T-helper 2 cell treated with Interferon-gamma antibody and Interleukin-4, amounts not matched to agents 100 ng/mL and 5 ng/mL, for 36 hours (primary cell): Measurements from ENCODE around the gene CDKN2C. TPM values are rescaled to one million over a fixed set of nuclear protein-coding genes. Genes with fewer than 3 reads are reported as not detected.

Experiments used
- intact Hi-C: fragments of 100-400 bp; cut with micrococcal nuclease; formaldehyde crosslinking; loops from one replicate; pipeline ENCODE4 v1.15.1; 2023
- total RNA-seq: library from RNA; stranded (reverse); gene quantifications from 2 replicates; pipeline ENCODE4 v1.2.3, GENCODE V29; 2022

Gene CDKN2C
- total RNA-seq, 1 donor from 2014 or later, result 43.5 TPM

GRCh38 chr1:50959913-50960844, 9.9 kb upstream of the CDKN2C start, which contains the start of gene FAF1:
TSS of gene FAF1 (minus strand) at chr1:50960267. CDS start at chr1:50959811, 456 bp downstream.
- intact Hi-C loops, result loop anchor here (1.0 to 10.0 kb wide), 8 partner anchors 8 to 1767 kb away; partner anchors contain the start of genes BTF3L4, NRDC, RNF11 and ZYG11B

GRCh38 chr1:50964863-50965262, 5.2 kb upstream of the CDKN2C start:
- intact Hi-C loops, result loop anchor here (5.0 to 10.0 kb wide), 5 partner anchors 190 to 1762 kb away; partner anchors contain the start of genes EPS15, NRDC, RNF11 and ZYG11B

- intact Hi-C loops, result loop anchor here (5.0 to 10.0 kb wide), 3 partner anchors 192 to 550 kb away; partner anchors contain the start of genes EPS15 and RNF11
Measured at GRCh38 chr1:50966991-50967390, 3.1 kb upstream of the CDKN2C start.

GRCh38 chr1:50967416-50968157, 2.5 kb upstream of the CDKN2C start:
- intact Hi-C loops, result loop anchor here (1.0 to 10.0 kb wide), 5 partner anchors 7 to 550 kb away; partner anchors contain the start of genes EPS15, FAF1 and RNF11

GRCh38 chr1:50968158-50968820, 1.8 kb upstream of the CDKN2C start:
- intact Hi-C loops, result loop anchor here (1.0 to 10.0 kb wide), 5 partner anchors 8 to 549 kb away; partner anchors contain the start of genes EPS15, FAF1 and RNF11

- intact Hi-C loops, result loop anchor here (1.0 to 10.0 kb wide), 5 partner anchors 8 to 548 kb away; partner anchors contain the start of genes EPS15, FAF1 and RNF11
Measured at GRCh38 chr1:50968821-50969610, 1.0 kb upstream of the CDKN2C start.

- intact Hi-C loops, result no loop called here
Measured at GRCh38 chr1:50970509-50970887, 453 bp downstream of the CDKN2C start.

GRCh38 chr1:50970931-50971582, 1.0 kb downstream of the CDKN2C start:
- intact Hi-C loops, result no loop called here

- intact Hi-C loops, result no loop called here
Measured at GRCh38 chr1:50971748-50972305, 1.8 kb downstream of the CDKN2C start.

- intact Hi-C loops, result no loop called here
Measured at GRCh38 chr1:50972766-50973165, 2.7 kb downstream of the CDKN2C start.

GRCh38 chr1:50973255-50973654, 3.2 kb downstream of the CDKN2C start:
- intact Hi-C loops, result no loop called here

- intact Hi-C loops, result no loop called here
Measured at GRCh38 chr1:50973875-50974617, 4.0 kb downstream of the CDKN2C start.

GRCh38 chr1:50974618-50974935, 4.5 kb downstream of the CDKN2C start:
- intact Hi-C loops, result no loop called here

- intact Hi-C loops, result loop anchor here (5.0 kb wide), 2 partner anchors 212 to 322 kb away; no protein-coding TSS in a partner anchor
Measured at GRCh38 chr1:50975436-50975835, 5.4 kb downstream of the CDKN2C start.

- intact Hi-C loops, result loop anchor here (5.0 kb wide), 2 partner anchors 211 to 321 kb away; no protein-coding TSS in a partner anchor
Measured at GRCh38 chr1:50976111-50976889, 6.3 kb downstream of the CDKN2C start.

- intact Hi-C loops, result loop anchor here (1.0 to 5.0 kb wide), 4 partner anchors 9 to 320 kb away; partner anchors contain the start of gene FAF1
Measured at GRCh38 chr1:50976890-50977574, 7.0 kb downstream of the CDKN2C start.

- intact Hi-C loops, result loop anchor here (1.0 to 5.0 kb wide), 4 partner anchors 9 to 320 kb away; partner anchors contain the start of gene FAF1
Measured at GRCh38 chr1:50977575-50978143, 7.6 kb downstream of the CDKN2C start.
